NCI-H446 (cell line): ENCODE results near the gene ABCD3.
"Not testable (repeated sequence)": the region's sequence is repeated elsewhere in the genome, so short reads cannot be mapped to it uniquely, and the experiment has no call there.

Source experiments
- DNase-seq, 2 experiments: peaks; one replicate each; lab custom pipeline; 2025; lab: John Stamatoyannopoulos, UW

Gene ABCD3

DNA sequence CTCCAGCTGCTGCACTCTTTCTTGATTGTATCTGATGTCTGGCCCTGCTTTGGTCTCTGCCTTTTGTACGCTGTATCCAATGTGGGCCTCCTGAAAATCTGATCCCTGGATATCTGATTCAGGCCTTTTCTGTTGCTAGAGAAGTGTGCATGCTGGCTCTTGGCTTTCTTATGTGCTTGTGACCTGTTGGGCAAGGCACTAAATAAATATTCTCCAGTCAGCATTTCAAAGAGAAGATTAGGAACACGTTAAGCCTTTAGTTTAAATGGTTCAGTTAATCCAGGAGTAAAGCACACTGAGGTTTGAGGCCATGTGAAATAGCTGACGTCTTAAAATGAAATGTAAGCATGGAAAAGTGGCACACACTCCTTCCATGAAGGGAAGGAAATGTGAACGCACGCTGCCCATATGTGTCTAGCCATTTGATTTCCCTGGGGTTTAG is 132.6 kb downstream of the ABCD3 start:
- no peak for DNase-seq

DNA sequence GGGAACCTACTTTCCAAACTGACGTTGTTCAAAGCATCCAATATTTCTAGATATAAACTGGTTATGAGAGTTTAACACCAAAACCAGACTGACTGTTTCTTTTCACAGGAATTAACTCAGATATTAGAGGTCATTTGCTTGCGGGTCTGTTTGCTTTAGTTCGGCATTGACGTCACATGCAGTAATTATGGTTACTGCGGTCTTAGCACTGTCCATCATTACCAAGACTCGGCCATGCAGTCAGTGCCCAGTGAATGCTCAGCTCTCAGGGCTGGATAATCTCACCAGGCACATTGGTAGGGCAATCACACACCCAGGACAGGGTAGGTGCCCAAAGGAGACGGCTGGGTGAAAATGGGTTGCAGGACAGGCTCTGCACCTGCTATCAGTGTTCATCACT is 133.3 kb downstream of the ABCD3 start:
- no peak for DNase-seq

DNA sequence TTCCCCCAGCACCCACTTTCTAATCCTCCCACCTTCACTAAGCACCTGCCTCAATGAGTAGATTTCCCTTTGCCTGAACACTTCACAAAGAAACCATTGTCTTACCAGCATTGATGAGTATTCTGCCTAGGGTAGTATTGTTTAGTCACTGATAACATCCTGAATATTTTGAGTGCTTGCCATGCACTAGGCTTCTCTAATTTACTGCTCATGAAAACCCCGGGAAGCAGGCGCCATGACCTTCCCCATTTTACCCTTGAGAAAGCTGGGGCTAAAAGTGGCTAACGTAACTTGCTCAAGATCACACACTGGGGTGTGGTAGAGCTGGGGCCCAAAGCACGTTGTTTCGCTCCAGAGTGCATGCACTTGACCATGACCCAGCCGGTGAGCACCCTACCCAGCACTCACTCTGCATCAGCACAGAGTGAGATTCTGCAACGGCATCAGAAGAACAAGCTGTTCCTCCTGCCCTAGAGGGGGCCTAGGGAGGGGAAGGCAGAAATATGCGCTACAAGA is 133.9 kb downstream of the ABCD3 start:
- no peak for DNase-seq

- DNase-seq = no peak
These were observed 135.1 kb downstream of the ABCD3 start for GRCh38 chr1:94553323-94553730.

DNA sequence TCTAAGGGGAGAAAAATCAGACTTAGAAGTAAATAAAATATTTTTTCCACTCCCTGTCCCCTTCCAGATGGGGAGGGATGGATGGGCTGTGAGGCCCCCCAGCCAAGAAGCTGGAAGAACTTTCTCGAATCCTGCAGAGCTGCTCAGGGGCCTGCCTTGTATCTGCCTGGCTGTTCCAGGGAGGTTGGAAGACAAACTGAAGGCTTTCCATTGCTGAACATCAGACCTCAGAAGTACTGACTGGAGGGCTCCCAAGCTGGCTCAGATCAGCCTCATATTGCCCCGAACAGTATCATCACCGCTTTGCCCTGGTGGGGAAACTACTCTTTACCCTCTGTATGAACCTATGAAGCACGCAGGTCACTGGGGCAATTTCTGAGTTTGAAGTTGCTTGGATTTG is 135.7 kb downstream of the ABCD3 start:
- DNase-seq = no peak

- DNase-seq = peak in 1 of 2 experiments; percentile 47
These were observed 136.4 kb downstream of the ABCD3 start for GRCh38 chr1:94554580-94554979.

- DNase-seq = no peak
These were observed 136.9 kb downstream of the ABCD3 start for GRCh38 chr1:94555091-94555490.

GRCh38 chr1:94559921-94560320 is 141.7 kb downstream of the ABCD3 start:
- DNase-seq = no peak

DNA sequence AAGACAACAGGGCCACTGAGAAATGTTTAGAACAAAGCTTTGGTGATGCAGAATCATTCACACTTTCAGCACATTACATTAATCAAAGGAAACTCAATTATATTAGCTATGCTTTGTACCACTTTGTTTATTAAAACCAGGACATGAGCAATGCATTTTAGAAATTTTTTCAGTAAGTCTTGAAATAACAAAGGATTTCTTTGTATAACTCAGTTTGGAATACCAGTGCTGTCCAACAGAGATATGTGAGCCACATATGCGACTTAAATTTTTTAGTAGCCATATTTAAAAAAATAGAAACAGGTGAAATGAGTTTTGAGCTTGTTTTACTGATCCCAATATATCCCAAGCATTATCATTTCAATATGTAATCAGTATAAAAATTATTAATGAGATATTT is 142.1 kb downstream of the ABCD3 start:
- DNase-seq = no peak

GRCh38 chr1:94562519-94563260 is 144.5 kb downstream of the ABCD3 start:
- no peak for DNase-seq

DNA sequence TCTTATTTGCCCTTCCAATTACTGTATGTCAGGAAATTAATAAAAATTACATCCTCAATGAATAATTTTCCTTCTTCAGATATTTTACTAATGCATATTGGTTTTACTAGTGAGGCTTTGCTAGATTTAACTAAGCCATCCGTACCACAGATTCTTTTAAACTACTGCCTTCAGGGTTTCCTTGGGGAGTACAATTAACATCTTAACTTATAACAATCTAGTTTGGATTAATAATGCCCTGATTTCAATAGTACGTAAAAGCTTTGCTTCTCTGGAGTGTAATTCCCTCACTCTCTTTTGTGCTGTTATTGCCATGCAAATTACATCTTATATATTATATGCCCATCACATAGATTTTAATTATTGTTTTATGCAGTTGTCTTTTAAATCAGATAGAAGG is 147.7 kb downstream of the ABCD3 start:
- no peak for DNase-seq

DNA sequence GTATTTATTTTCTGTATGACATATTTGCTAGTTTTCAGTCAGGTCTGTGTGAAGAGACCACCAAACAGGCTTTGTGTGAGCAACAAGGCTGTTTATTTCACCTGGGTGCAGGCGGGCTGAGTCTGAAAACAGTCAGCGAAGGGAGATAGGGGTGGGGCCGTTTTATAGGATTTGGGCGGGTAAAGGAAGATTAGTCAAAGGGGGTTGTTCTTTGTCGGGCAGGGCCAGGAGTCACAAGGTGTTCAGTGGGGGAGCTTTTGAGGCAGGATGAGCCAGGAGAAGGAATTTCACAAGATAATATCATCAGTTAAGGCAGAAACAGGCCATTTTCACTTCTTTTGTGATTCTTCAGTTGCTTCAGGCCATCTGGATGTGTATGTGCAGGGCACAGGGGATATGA is 148.2 kb downstream of the ABCD3 start:
- DNase-seq = not testable (repeated sequence)

GRCh38 chr1:94567975-94568607 is 149.9 kb downstream of the ABCD3 start:
- not testable (repeated sequence) for DNase-seq
